Stimulated activated CD4-positive, alpha-beta T cell treated with anti-CD3 and anti-CD28 coated beads, Interleukin-15, amount 100 ng/mL, for 24 hours (primary cell): ENCODE measurements around the gene PCDHB2.
"Not testable (repeated sequence)": the region's sequence is repeated elsewhere in the genome, so short reads cannot be mapped to it uniquely, and the experiment has no call there.

Source experiments
- DNase-seq: peaks from one replicate; pipeline ENCODE4 v3.0.0-alpha.2; 2020

Gene PCDHB2

DNA sequence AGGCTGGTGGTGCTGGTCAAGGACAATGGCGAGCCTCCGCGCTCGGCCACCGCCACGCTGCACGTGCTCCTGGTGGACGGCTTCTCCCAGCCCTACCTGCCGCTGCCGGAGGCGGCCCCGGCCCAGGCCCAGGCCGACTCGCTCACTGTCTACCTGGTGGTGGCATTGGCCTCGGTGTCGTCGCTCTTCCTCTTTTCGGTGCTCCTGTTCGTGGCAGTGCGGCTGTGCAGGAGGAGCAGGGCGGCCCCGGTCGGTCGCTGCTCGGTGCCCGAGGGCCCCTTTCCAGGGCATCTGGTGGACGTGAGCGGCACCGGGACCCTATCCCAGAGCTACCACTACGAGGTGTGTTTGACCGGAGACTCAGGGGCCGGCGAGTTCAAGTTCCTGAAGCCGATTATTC is 42.9 kb downstream of the PCDHB2 start:
- not testable (repeated sequence) for DNase-seq
